Measurements from ENCODE around the gene KCNMB2. TPM values are rescaled to one million over a fixed set of nuclear protein-coding genes. Genes with fewer than 3 reads are reported as not detected.

Gene KCNMB2
- total RNA-seq, 1 experiment from 2014 or later, result not detected

- TF ChIP-seq ZBTB43 (CRISPR knock-in tag; IDR thresholded peaks at IDR 0.05) (no peak), JAZF1 (CRISPR knock-in tag; IDR thresholded peaks at IDR 0.05) (no peak), AR (CRISPR knock-in tag; IDR thresholded peaks at IDR 0.05) (no peak), ZNF416 (CRISPR knock-in tag; IDR thresholded peaks at IDR 0.05) (no peak)
Measured at GRCh38 chr3:178618197-178618596, 82.0 kb downstream of the KCNMB2 start (continued).

- Mint-ChIP-seq H3K27ac (no peak overlapping the region), H3K27me3 (ENCODE audit: low read depth) (no peaks in the 10 kb centered on the region), H3K9me3 (peaks cover 5% of the 10 kb centered on the region), H3K36me3 (no peaks in the 10 kb centered on the region), H3K4me1 (peaks cover 8% of the 10 kb centered on the region), H3K4me3 (no peak overlapping the region)
- CTCF ChIA-PET, result no interaction called here
- DNase-seq (ENCODE audit: low spot score) (no peak), ATAC-seq (no peak)
- POLR2A ChIA-PET, result no interaction called here
- TF ChIP-seq USF2 (CRISPR knock-in tag; IDR thresholded peaks at IDR 0.05) (no peak), CREB1 (CRISPR knock-in tag; IDR thresholded peaks at IDR 0.05) (no peak), MYBL2 (CRISPR knock-in tag; IDR thresholded peaks at IDR 0.05) (no peak), HMGA2 (CRISPR knock-in tag; IDR thresholded peaks at IDR 0.05) (no peak), PREB (CRISPR knock-in tag; IDR thresholded peaks at IDR 0.05; ENCODE audit: borderline replicate concordance) (no peak), ZNF232 (CRISPR knock-in tag; IDR thresholded peaks at IDR 0.05) (no peak), E2F1 (CRISPR knock-in tag; IDR thresholded peaks at IDR 0.05) (no peak)
Measured at GRCh38 chr3:178618896-178619295, 82.7 kb downstream of the KCNMB2 start.

- no peak overlapping the region for H3K27ac Mint-ChIP-seq
- ATAC-seq (peak; percentile 43; the same call in 1 of the 2 replicates), DNase-seq (ENCODE audit: low spot score) (no peak)
- CTCF ChIA-PET, result interaction anchor here (0.7 kb wide), 2 partner anchors 18 to 133 kb away, joined by 3 to 6 read pairs; no protein-coding TSS in a partner anchor
- H3K36me3 Mint-ChIP-seq, result no peaks in the 10 kb centered on the region
- POLR2A ChIA-PET, result interaction anchor here (0.7 kb wide), 1 partner anchor 296 kb away, joined by 3 read pairs; no protein-coding TSS in a partner anchor
- H3K9me3 Mint-ChIP-seq, result no peaks in the 10 kb centered on the region
- H3K4me3 Mint-ChIP-seq, result no peak overlapping the region
- H3K4me1 Mint-ChIP-seq, result no peaks in the 10 kb centered on the region
- no peaks in the 10 kb centered on the region for H3K27me3 Mint-ChIP-seq (ENCODE audit: low read depth)
- TF ChIP-seq RORB (CRISPR knock-in tag; IDR thresholded peaks at IDR 0.05) (no peak), ZNF512 (CRISPR knock-in tag; IDR thresholded peaks at IDR 0.05; ENCODE audit: borderline replicate concordance) (no peak), HMGXB4 (CRISPR knock-in tag; IDR thresholded peaks at IDR 0.05) (no peak), CREM (CRISPR knock-in tag; IDR thresholded peaks at IDR 0.05) (no peak), AFF4 (CRISPR knock-in tag; IDR thresholded peaks at IDR 0.05; ENCODE audit: borderline replicate concordance) (no peak), CDX4 (CRISPR knock-in tag; IDR thresholded peaks at IDR 0.05; ENCODE audit: borderline replicate concordance) (no peak)
Measured at GRCh38 chr3:178623666-178624255, 87.5 kb downstream of the KCNMB2 start.
